GM10266 (cell line): ENCODE measurements around the gene RPTOR.

ENCODE experiments used
- DNase-seq: peaks from one replicate; pipeline ENCODE4 v3.0.0; 2012; ENCODE audit errors: extremely low spot score
- TF ChIP-seq, protein P1 (sequence below): IDR thresholded peaks from 2 replicates; pipeline ENCODE4 v1.5.1; 2012; ENCODE audit warnings: mild to moderate bottlenecking, low read depth; ENCODE audit not compliant: control insufficient read depth, insufficient read depth; ENCODE audit errors: missing control alignments

RPTOR gene

DNA sequence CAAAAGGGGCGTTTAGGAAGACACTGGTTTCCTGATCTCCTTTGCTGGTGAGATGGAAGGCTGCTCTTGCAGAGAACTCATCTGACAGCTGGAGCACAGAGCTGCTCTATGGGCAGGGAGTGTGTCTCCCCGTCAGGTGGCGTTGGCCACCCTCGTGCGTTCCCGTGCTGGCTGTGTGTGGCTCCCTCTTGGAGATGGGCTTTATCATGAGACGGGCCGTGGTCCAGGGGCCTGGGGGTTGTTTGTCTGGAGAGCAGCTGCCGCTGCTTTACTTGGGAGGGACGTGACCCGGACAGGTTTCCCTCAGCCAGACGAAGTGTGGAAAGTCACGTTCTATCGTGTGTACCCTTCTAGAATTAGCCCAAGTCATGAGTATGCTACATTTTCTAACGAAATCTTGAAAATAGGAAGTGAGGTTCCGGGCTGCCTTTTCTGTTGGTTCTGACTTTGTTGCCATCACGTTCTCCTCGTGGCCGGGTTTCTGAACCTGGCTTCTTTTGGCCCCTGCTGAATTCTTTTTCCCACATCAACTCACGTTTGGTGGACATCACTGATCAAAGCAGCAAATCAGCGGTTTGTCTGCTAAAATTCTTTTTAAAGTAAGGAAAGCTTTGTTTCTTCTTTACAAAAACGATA lies 341.4 kb downstream of the RPTOR start:
- TF ChIP-seq, protein P1, sequence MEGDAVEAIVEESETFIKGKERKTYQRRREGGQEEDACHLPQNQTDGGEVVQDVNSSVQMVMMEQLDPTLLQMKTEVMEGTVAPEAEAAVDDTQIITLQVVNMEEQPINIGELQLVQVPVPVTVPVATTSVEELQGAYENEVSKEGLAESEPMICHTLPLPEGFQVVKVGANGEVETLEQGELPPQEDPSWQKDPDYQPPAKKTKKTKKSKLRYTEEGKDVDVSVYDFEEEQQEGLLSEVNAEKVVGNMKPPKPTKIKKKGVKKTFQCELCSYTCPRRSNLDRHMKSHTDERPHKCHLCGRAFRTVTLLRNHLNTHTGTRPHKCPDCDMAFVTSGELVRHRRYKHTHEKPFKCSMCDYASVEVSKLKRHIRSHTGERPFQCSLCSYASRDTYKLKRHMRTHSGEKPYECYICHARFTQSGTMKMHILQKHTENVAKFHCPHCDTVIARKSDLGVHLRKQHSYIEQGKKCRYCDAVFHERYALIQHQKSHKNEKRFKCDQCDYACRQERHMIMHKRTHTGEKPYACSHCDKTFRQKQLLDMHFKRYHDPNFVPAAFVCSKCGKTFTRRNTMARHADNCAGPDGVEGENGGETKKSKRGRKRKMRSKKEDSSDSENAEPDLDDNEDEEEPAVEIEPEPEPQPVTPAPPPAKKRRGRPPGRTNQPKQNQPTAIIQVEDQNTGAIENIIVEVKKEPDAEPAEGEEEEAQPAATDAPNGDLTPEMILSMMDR, result no peak
- DNase-seq, result no peak

DNA sequence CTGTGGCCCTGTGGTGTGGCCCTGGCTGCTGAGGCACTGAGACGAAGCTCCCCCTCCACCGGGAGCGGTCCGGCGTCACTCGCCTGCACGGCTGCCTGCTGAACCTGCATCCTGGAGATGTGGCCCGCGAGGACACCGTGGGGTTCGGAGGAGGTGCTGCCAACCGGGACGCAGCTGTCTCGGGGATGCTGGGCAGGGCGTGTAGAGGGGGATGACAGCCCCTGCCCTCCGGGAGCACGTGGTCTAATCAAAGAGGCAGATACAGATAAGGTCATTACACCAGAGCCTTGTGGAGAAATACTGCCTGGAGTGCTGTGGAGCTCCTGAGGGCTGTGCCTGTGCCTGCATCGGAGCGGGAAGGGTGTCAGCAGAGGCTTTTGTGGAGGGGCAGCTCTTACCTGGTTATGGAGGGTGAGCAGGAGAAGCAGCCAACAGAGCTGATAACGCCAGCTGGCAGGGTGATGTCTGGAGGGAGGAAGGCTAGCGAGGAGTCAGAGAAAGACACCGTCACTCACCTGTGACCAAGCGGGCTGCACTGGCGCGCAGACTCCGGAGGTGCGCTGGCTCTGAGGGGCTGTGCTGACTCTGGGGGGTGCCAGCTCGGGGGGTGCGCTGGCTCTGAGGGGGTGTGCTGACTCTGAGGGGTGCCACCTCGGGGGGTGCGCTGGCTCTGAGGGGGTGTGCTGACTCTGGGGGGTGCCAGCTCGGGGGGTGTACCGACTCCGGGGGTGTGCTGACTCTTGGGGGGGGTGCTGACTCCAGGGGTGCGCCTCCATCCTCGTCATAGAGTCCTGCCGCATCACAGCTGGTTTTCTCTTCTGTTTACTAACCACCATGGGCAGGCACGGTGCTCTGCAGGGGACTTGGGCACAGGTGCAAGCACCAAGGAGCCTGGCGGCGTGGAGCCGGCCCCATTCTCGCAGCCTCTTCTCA lies 342.3 kb downstream of the RPTOR start:
- DNase-seq, result no peak
- TF ChIP-seq, protein P1, result no peak

DNA sequence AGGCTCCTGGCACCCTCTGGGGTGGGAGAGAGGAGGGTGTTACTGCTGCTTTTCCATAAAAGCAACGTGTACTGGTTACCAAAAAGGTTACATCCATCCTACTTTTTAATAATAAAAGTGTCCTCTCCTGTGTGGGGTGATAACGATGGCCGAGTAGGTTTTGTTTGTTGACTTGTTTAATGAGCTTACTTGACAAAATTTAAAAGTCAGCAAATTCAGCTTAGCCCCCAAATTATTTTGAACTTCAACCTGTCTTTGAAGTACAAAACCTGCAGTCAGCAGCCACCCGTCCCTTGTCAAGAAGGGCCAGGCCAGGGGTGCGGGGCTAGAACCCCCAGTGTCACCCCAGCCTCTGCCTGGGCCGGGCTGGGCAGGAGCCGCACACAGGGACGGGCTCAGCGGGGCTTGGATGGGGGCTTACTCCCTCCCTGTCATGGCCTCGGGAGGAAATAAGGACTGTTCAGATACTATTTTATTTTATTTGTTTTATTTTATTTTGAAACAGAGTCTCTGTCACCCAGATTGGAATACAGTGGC lies 343.1 kb downstream of the RPTOR start:
- DNase-seq, result no peak
- TF ChIP-seq, protein P1, result no peak

DNA sequence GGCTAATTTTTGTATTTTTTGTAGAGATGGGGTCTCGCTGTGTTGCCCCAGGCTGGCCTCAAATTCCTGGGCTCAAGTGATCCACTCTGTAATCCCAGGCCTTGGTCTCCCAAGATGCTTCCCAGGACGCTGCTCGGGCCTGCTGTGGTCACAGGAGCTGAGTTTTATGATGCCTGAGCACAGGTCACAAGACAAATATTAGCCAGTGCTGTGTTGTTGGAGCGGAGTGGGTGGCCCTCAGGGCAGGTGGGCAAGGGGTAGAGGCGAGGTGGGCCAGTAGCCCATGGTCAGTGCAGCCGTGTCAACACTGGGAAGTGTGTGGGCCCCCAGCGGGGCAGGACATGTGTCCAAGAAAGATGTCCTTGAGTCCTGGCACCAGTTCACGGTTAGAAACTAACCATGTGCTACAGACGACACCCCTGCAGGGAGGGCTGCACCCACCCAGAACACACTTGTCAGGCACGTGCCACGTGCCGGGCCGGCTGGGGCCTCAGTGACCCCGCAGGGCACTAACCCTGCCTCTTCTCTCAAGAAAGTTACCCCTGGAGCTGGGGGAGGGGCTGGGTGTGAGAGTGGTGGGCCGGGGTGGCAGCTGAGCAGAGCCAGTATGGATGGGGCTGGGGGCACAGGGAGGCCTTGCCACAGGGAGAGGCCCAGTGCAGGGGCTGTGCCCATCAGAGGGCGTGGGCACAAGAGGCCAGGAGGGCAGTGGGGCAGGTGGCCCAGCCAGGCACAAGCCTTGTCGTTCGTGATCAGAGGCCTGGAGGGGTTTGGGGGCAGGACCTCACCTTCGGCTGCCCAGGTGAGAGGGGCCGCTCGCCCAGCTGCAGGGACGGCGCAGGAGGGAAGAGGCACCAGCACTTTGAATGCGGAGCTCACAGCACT lies 343.9 kb downstream of the RPTOR start:
- TF ChIP-seq, protein P1, result no peak
- DNase-seq, result no peak

DNA sequence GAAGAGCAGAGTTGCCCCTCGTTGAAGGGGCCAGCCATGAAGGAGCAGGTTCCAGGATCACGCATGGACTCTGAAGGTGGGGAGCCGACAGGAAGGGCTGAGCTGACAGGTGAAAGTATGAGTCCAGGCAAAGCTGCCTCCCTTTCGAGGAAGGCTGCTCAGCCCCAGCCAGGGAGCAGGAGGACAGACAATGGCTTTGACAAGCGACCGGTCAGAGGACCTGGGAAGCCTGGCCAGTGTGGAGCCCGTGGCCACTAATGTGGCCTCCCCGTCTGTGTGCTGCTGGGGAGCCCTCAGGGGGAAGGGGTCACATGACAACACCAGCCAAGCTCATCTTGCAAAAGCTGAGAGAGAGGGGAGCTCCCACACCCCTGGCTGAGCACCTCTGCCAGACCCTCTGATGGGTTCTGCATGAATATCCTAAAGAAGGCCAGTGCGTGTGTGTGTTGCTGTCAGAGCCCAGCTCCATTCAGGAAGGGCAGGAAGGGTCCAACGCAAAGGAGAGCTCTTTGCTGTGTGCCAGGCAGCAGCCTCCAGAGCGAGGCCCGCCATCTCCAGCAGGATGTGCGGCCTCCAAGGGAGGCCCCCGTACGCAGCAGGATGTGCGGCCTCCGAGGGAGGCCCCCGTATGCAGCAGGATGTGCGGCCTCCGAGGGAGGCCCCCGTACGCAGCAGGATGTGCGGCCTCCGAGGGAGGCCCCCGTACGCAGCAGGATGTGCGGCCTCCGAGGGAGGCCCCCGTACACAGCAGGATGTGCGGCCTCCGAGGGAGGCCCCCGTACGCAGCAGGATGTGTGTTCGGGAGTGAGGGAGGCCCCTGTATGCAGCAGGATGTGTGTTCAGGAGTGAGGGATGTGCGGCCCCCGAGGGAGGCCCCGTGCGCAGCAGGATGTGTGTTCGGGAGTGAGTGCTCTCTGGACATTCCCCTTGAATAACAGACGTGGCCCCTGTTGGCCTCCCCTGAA lies 344.9 kb downstream of the RPTOR start:
- TF ChIP-seq, protein P1, result no peak
- no peak for DNase-seq
